GM12875 (cell line): ENCODE results near the gene U2AF2.

Experiments
- H3K4me3 ChIP-seq: one replicate; pipeline ENCODE4 v1.5.1; 2011; ENCODE audit warnings: low read depth, low read length, control low read depth
- TF ChIP-seq, protein P1 (sequence below): IDR thresholded peaks from 2 replicates; pipeline ENCODE4 v1.5.1; 2011; ENCODE audit warnings: low read depth, mild to moderate bottlenecking, control low read depth, inconsistent platforms, low read length, moderate library complexity, borderline replicate concordance; ENCODE audit not compliant: insufficient read depth

Gene U2AF2

DNA sequence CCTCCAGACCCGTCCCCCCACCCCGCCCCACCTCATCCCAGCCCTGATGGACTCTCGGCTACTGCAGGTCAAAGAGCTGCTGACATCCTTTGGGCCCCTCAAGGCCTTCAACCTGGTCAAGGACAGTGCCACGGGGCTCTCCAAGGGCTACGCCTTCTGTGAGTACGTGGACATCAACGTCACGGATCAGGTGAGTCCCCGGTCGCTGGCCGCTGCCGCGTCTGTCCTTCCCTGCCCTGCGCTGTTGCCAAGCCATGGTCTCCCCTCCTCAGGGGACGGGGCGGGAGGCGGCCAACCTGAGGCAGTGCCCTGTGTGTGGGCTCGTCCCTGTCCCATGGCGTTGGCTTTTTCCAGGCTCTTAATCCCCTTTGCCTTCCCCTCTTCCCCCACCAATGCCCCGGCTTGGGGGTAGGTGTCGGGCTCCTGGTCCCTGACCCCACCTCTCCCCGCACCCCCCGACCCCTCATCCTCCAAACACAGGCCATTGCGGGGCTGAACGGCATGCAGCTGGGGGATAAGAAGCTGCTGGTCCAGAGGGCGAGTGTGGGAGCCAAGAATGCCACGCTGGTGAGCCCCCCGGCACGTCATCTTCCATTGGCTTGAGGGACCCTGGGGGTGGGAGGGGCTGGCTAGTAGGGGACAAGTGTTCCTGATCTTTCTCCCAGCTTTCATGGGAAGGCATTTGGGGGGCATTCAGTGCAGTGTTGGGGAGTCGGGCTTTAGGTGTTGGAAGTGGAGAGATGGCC, 13.9 kb downstream of the U2AF2 start:
- TF ChIP-seq, protein P1, sequence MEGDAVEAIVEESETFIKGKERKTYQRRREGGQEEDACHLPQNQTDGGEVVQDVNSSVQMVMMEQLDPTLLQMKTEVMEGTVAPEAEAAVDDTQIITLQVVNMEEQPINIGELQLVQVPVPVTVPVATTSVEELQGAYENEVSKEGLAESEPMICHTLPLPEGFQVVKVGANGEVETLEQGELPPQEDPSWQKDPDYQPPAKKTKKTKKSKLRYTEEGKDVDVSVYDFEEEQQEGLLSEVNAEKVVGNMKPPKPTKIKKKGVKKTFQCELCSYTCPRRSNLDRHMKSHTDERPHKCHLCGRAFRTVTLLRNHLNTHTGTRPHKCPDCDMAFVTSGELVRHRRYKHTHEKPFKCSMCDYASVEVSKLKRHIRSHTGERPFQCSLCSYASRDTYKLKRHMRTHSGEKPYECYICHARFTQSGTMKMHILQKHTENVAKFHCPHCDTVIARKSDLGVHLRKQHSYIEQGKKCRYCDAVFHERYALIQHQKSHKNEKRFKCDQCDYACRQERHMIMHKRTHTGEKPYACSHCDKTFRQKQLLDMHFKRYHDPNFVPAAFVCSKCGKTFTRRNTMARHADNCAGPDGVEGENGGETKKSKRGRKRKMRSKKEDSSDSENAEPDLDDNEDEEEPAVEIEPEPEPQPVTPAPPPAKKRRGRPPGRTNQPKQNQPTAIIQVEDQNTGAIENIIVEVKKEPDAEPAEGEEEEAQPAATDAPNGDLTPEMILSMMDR, result no peak
- H3K4me3 ChIP-seq, result no peak overlapping the region

DNA sequence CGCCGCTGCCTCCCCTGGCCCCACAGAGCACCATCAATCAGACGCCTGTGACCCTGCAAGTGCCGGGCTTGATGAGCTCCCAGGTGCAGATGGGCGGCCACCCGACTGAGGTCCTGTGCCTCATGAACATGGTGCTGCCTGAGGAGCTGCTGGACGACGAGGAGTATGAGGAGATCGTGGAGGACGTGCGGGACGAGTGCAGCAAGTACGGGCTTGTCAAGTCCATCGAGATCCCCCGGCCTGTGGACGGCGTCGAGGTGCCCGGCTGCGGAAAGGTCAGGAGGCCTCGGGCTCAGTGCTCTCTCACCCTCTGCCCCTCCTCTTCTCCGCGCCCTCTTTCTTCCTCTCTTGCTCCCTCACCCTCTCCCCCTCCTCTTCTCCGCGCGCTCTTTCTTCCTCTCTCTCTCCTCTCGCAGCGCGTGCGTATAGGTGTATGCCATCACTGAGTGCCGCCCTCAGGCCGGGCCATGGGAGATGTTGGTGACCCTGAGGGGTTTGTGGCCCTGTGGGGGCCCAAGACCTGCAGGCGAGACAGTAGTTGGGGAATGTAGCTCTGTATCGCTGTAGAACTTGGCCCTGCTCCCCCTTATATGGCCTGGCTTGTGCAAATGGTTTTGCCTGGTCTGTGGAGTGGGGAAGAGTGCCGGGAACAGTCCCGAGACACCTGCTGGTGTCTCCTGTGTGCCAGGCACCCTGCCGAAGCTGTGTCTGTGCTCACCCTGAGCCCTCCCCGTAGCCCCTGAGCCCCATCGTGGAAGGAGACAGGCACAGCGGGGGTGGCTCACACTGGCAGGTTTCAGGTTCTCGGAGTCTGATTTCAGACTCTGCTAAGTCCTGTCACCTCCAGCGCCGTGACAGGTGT, 14.8 kb downstream of the U2AF2 start:
- TF ChIP-seq, protein P1, result no peak

DNA sequence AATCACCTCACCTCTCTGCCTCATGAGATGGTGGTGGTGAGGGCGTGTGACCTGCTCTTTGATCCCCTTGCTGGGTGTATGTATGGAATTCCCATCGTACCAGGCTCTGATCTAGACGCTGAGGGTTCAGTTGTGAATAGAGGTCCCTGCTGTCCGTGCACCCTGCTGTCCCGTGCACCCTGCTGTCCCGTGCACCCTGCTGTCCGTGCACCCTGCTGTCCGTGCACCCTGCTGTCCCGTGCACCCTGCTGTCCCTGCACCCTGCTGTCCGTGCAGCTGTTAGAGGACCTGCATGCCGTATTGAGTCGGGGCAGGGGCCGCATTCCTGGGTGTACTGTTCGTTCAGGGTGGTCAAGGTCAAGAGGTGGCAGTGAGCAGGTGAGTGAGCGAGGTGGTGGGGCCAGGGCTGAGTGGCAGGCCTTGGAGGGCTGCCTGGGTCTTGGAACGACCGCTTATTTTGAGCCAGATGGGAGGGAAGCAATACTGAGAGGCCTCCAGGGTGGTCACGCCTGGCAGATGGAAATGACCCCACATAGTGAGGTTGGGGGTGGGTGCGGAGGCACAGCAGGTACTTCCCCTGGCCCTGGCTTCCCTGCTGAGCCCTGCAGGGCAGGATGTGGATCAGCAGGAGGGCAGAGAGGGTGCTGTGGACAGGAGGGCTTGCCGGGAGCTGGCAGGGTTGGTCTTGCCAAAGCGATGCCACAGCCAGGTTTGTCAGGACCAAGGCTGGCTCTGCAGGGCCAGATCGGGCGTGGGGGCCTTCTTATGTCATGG, 15.6 kb downstream of the U2AF2 start:
- TF ChIP-seq, protein P1, result no peak

More for the DNA sequence above, 14.8 kb downstream of the U2AF2 start:
- no peak overlapping the region for H3K4me3 ChIP-seq

DNA sequence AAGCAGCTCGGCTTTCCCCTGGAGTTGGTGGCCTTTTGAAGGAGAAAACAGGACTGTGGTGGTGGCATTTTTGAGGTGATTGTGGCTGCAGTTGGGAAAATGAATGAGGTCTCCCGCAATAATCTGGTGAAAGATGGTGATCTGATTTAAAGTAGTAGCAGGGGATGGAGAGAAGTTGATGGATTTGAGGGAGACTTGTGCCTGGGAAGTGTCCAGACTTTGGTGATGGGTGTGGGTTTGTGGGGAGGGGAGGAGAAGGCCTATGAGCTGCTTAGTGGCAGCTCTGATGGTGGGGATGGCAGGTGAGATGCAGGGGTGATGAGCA, 16.2 kb downstream of the U2AF2 start:
- no peak overlapping the region for H3K4me3 ChIP-seq
- TF ChIP-seq, protein P1, result no peak

More for the DNA sequence above, 15.6 kb downstream of the U2AF2 start:
- no peak overlapping the region for H3K4me3 ChIP-seq

DNA sequence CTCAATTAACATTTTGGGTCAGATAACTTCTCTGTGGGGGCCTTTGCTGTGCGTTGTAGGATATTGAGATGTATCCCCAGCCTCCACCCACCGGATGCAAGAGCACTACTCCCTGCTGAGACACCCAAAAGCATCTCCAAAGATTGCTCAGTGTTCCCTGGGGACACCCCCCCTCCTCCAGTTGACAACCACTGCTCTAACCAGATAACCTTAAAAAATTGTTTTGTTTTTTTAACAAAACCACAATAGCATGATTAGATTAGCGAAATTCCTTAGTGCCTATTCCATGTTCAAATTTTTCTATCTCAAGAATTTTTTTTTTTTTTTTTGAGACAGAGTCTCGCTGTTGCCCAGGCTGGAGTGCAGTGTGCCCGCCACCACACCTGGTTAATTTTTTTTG, 17.6 kb downstream of the U2AF2 start:
- TF ChIP-seq, protein P1, result no peak
- H3K4me3 ChIP-seq, result no peak overlapping the region

DNA sequence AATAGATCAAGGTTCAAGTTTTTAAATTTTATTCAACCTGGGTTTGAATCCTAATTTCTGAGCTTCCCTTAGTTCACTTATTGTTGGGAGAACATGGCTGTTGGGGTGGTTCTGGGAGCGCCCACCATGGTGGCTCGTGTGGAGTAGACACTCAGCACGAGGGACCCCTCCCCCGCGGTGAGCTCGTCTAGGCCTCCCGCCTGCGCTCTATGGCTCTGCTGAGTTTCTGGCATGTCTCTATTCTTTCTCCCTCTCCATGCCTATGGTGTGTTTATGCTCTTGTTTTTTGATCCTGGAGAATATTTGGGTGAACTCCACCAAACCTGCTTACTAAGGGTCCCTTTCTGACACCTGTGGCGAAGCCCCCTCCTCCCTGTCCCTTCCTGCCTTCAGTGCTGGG, 18.6 kb downstream of the U2AF2 start:
- H3K4me3 ChIP-seq, result no peak overlapping the region
- TF ChIP-seq, protein P1, result no peak
